Measurements from ENCODE around the gene TMEM225B.

TMEM225B gene

GRCh38 chr7:99605527-99605926, 7.5 kb downstream of the TMEM225B start:
- TF ChIP-seq CTCF (IDR thresholded peaks at IDR 0.05) (no peak), ZFX (IDR thresholded peaks at IDR 0.05; ENCODE audit: borderline replicate concordance) (no peak)
- H3K27ac ChIP-seq: no peak overlapping the region

DNA sequence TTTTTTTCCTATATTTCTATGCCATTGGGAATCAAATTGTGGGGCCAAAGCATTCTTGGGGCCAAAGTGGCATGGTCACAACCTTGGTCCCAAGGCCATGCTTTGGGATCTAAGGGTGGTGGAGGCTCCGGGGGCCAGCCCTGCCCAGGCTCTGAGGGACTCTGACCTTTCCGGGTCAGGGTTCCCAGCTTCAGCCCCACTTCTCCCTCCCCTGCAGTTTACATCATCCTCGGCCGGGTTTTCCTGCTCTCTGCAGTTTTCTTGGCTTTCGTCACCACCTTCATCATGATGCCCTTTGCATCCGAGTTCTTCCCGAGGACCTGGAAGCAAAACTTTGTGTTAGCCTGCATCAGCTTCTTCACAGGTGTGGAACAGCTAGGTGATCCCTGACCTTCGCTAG, 8.5 kb downstream of the TMEM225B start:
- TF ChIP-seq ZFX (IDR thresholded peaks at IDR 0.05; ENCODE audit: borderline replicate concordance) (no peak), CTCF (IDR thresholded peaks at IDR 0.05) (no peak)

DNA sequence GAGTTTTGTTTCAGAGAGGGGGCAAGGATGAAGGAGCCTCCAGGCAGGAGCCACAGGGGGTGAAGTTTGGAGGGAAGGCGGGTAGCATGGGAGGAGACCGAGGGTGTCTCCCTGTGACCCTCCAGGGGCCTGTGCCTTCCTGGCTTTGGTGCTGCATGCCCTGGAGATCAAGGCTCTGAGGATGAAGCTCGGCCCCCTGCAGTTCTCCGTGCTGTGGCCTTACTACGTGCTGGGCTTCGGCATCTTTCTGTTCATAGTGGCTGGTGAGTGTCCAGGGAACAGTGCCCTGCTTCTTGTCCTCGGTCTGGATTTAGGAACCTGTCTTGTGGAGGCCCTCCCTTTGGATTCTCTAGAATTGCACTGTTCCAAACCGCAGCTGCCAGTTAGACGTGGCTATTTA, 9.5 kb downstream of the TMEM225B start:
- TF ChIP-seq ZFX (IDR thresholded peaks at IDR 0.05; ENCODE audit: borderline replicate concordance) (no peak), CTCF (IDR thresholded peaks at IDR 0.05) (no peak)
- no peak overlapping the region for H3K27ac ChIP-seq

More for the DNA sequence above, 8.5 kb downstream of the TMEM225B start:
- H3K27ac ChIP-seq: no peak overlapping the region

DNA sequence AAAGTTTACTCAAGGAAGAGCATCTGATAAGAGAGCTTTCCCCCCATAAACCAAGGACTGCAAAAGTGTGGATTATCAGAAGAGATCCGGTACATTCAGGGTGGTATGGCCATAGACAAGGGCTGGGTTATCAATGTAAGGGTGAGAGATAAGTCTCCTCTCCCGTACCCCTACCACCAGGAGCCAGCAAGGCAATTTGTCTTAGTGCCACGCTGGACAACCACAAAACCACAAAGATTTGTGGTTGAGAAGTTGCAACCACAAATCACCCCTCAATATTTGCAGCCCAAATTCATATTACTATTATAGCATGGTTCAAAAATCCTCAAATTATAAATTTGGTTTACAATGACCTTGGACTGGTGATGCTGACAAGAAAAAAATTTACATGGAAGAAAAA, 16.4 kb downstream of the TMEM225B start:
- no peak for TF ChIP-seq CTCF (IDR thresholded peaks at IDR 0.05)
- TF ChIP-seq ZFX (IDR thresholded peaks at IDR 0.05; ENCODE audit: borderline replicate concordance): no peak

DNA sequence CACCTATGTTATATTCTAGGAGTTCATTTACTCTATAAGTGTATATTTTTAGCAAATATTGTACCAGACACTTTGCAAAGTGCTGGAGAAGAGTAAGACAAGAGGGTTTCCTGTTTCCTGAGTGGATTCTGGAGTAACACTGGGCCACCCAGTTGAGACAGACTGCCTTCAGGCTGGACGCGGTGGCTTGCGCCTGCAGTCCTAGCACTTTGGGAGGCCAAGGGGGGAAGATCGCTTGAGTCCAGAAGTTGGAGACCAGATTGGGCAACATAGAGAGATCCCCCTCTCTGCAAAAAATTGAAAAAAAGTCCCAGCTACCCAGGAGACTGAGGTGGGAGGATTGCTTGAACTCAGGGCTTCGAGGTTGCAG, 17.9 kb downstream of the TMEM225B start:
- TF ChIP-seq CTCF (IDR thresholded peaks at IDR 0.05) (no peak), ZFX (IDR thresholded peaks at IDR 0.05; ENCODE audit: borderline replicate concordance) (no peak)
- no peak overlapping the region; the same call in 1 of the 2 replicates for H3K27ac ChIP-seq

More for the DNA sequence above, 16.4 kb downstream of the TMEM225B start:
- H3K27ac ChIP-seq: no peak overlapping the region

- H3K27ac ChIP-seq: peak within 1 kb of the TSS; percentile 58
- TF ChIP-seq CTCF (IDR thresholded peaks at IDR 0.05) (peak; percentile 74), ZFX (IDR thresholded peaks at IDR 0.05; ENCODE audit: borderline replicate concordance) (peak; percentile 47; the same call in 1 of the 2 replicates)
Measured at GRCh38 chr7:99616359-99617191, 18.5 kb downstream of the TMEM225B start, which contains the start of gene ZSCAN25. Gene ZSCAN25, plus strand, starts transcription at chr7:99616946. Its CDS starts 2,661 bp downstream, at chr7:99619607.

- H3K27ac ChIP-seq: peak overlapping the region; percentile 58
- TF ChIP-seq ZFX (IDR thresholded peaks at IDR 0.05; ENCODE audit: borderline replicate concordance) (no peak), CTCF (IDR thresholded peaks at IDR 0.05) (no peak)
Measured at GRCh38 chr7:99617192-99617781, 19.2 kb downstream of the TMEM225B start.

All from 22Rv1 (cell line).